ENCODE measurements around the gene CHDH.

The CHDH gene

GRCh38 chr3:53789459-53789858 is 56.8 kb downstream of the CHDH start:
- Histone ChIP-seq H3K27ac (ENCODE audit: low read depth, low read length, poor library complexity, severe bottlenecking) (no peak overlapping the region), H3F3A (ENCODE audit: insufficient read depth, low read length) (no peaks in the 10 kb centered on the region), H3K36me3 (ENCODE audit: insufficient read depth, low read length) (no peaks in the 10 kb centered on the region), H3K27me3 (ENCODE audit: insufficient read depth, low read length) (no peaks in the 10 kb centered on the region), H3K9ac (ENCODE audit: low read length) (no peak overlapping the region), H2AFZ (ENCODE audit: low read length) (no peak overlapping the region), H3K4me1 (ENCODE audit: insufficient read depth, low read length, severe bottlenecking) (no peaks in the 10 kb centered on the region), H3K9me3 (ENCODE audit: low read length) (no peaks in the 10 kb centered on the region), H4K20me1 (ENCODE audit: insufficient read depth, low read length) (no peaks in the 10 kb centered on the region), H3K4me3 (ENCODE audit: low read depth, low read length, poor library complexity, severe bottlenecking) (no peak overlapping the region), H3K79me2 (ENCODE audit: insufficient read depth, low read length) (no peaks in the 10 kb centered on the region), H3K4me2 (ENCODE audit: low read length) (no peak overlapping the region), H3K9me2 (ENCODE audit: low read depth, low read length) (no peaks in the 10 kb centered on the region)
- no peak for TF ChIP-seq CTCF (IDR thresholded peaks at IDR 0.05; ENCODE audit: low read length)
- TF ChIP-seq EZH2 (IDR thresholded peaks at IDR 0.05; ENCODE audit: borderline replicate concordance, low read length): no peak

- Histone ChIP-seq H3K27me3 (ENCODE audit: insufficient read depth, low read length) (no peaks in the 10 kb centered on the region), H3K9me2 (ENCODE audit: low read depth, low read length) (no peaks in the 10 kb centered on the region), H3K36me3 (ENCODE audit: insufficient read depth, low read length) (no peaks in the 10 kb centered on the region), H3K9ac (ENCODE audit: low read length) (no peak overlapping the region), H3K27ac (ENCODE audit: low read depth, low read length, poor library complexity, severe bottlenecking) (no peak overlapping the region), H3K9me3 (ENCODE audit: low read length) (no peaks in the 10 kb centered on the region), H3K79me2 (ENCODE audit: insufficient read depth, low read length) (no peaks in the 10 kb centered on the region), H4K20me1 (ENCODE audit: insufficient read depth, low read length) (no peaks in the 10 kb centered on the region), H2AFZ (ENCODE audit: low read length) (no peak overlapping the region), H3F3A (ENCODE audit: insufficient read depth, low read length) (no peaks in the 10 kb centered on the region), H3K4me1 (ENCODE audit: insufficient read depth, low read length, severe bottlenecking) (no peaks in the 10 kb centered on the region), H3K4me3 (ENCODE audit: low read depth, low read length, poor library complexity, severe bottlenecking) (no peak overlapping the region), H3K4me2 (ENCODE audit: low read length) (no peak overlapping the region)
- TF ChIP-seq EZH2 (IDR thresholded peaks at IDR 0.05; ENCODE audit: borderline replicate concordance, low read length): no peak
- no peak for TF ChIP-seq CTCF (IDR thresholded peaks at IDR 0.05; ENCODE audit: low read length)
Measured at GRCh38 chr3:53788038-53788437, 58.2 kb downstream of the CHDH start.

GRCh38 chr3:53787016-53787415 is 59.2 kb downstream of the CHDH start:
- H3K9ac ChIP-seq (ENCODE audit: low read length): no peak overlapping the region
- no peak overlapping the region for H3K4me2 ChIP-seq (ENCODE audit: low read length)
- H3K4me3 ChIP-seq (ENCODE audit: low read depth, low read length, poor library complexity, severe bottlenecking): no peak overlapping the region
- no peaks in the 10 kb centered on the region for H3K4me1 ChIP-seq (ENCODE audit: insufficient read depth, low read length, severe bottlenecking)
- H3K27ac ChIP-seq (ENCODE audit: low read depth, low read length, poor library complexity, severe bottlenecking): no peak overlapping the region
- no peak for TF ChIP-seq CTCF (IDR thresholded peaks at IDR 0.05; ENCODE audit: low read length)
- no peak for TF ChIP-seq EZH2 (IDR thresholded peaks at IDR 0.05; ENCODE audit: borderline replicate concordance, low read length)
- H3K27me3 ChIP-seq (ENCODE audit: insufficient read depth, low read length): no peaks in the 10 kb centered on the region
- no peaks in the 10 kb centered on the region for H3K79me2 ChIP-seq (ENCODE audit: insufficient read depth, low read length)
- no peaks in the 10 kb centered on the region for H3K9me3 ChIP-seq (ENCODE audit: low read length)
- H2AFZ ChIP-seq (ENCODE audit: low read length): no peak overlapping the region
- H4K20me1 ChIP-seq (ENCODE audit: insufficient read depth, low read length): no peaks in the 10 kb centered on the region
- H3K9me2 ChIP-seq (ENCODE audit: low read depth, low read length): no peaks in the 10 kb centered on the region
- no peaks in the 10 kb centered on the region for H3K36me3 ChIP-seq (ENCODE audit: insufficient read depth, low read length)
- H3F3A ChIP-seq (ENCODE audit: insufficient read depth, low read length): no peaks in the 10 kb centered on the region
